ENCODE measurements around the gene GRM5. TPM values are rescaled to one million over a fixed set of nuclear protein-coding genes. Genes with fewer than 3 reads are reported as not detected.

Gene GRM5
- total RNA-seq, 2 experiments from 2014 or later, result not detected

- Mint-ChIP-seq H3K27me3 (no peaks in the 10 kb centered on the region), H3K27ac (no peak overlapping the region), H3K4me3 (no peak overlapping the region), H3K4me1 (no peaks in the 10 kb centered on the region), H3K36me3 (no peaks in the 10 kb centered on the region), H3K9me3 (ENCODE audit: low read depth) (no peaks in the 10 kb centered on the region)
- ATAC-seq, result no peak
- no peak for DNase-seq
- CTCF ChIA-PET, result no interaction called here
Measured at GRCh38 chr11:88629496-88629895, 436.3 kb downstream of the GRM5 start.

GRCh38 chr11:88626216-88626615 lies 439.6 kb downstream of the GRM5 start:
- no peak for DNase-seq
- Mint-ChIP-seq H3K9me3 (ENCODE audit: low read depth) (no peaks in the 10 kb centered on the region), H3K27me3 (no peaks in the 10 kb centered on the region), H3K4me1 (no peaks in the 10 kb centered on the region), H3K36me3 (no peaks in the 10 kb centered on the region), H3K4me3 (no peak overlapping the region), H3K27ac (no peak overlapping the region)
- CTCF ChIA-PET, result no interaction called here
- ATAC-seq, result no peak

DNA sequence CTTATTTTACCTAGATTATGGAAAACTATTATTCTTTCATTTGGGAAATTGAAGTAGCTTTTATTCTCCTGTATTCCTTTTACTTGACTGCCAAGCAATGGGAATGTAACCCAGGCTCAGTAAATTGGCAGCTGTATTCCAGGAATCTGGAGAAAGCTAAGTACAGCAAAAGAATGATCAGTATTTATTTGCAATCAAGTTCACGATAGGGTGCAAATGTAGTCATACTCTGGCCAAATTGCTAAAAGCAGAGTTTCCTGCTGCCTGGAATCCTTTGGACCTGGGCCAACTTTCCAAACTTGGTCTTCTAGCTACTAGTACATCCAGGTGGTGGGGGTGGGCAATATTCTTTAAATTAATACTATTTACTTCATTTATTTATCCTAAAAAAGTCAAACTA lies 442.3 kb downstream of the GRM5 start:
- Mint-ChIP-seq H3K27me3 (no peaks in the 10 kb centered on the region), H3K9me3 (ENCODE audit: low read depth) (no peaks in the 10 kb centered on the region), H3K4me1 (no peaks in the 10 kb centered on the region), H3K27ac (no peak overlapping the region), H3K36me3 (no peaks in the 10 kb centered on the region), H3K4me3 (no peak overlapping the region)
- CTCF ChIA-PET, result interaction anchor here (0.6 kb wide), 1 partner anchor 876 kb away, joined by 3 read pairs; no protein-coding TSS in a partner anchor
- ATAC-seq (no peak), DNase-seq (no peak)

DNA sequence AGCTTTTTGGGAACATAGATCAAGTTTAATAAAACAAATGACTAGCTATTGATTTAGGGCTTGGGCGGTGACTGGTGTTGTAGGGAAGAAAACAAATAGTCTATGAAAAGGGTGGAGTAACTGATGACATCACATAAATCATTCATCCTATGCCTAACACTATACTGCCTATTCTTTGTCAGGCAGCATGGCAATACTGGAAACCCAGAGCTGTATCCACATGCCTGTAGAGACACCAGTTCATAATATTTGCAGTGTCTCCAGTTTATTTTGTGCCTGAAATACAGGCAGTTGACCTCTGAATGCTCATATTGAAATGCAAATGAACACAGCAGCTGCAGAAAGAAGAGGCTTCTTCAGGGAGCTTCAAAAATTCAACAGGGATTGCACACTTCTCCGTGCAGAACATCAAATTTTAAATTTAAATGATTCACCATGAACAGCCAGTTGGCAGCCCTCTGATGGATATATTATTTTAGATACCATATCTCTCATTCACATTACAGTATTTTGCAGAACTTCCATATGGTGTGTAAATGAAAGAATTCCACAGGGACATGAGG lies 445.1 kb downstream of the GRM5 start:
- ATAC-seq (no peak), DNase-seq (no peak)
- H3K27ac Mint-ChIP-seq, result no peak overlapping the region
- H3K4me1 Mint-ChIP-seq, result no peaks in the 10 kb centered on the region
- H3K27me3 Mint-ChIP-seq, result no peaks in the 10 kb centered on the region
- H3K9me3 Mint-ChIP-seq (ENCODE audit: low read depth), result no peaks in the 10 kb centered on the region
- no peak overlapping the region for H3K4me3 Mint-ChIP-seq
- CTCF ChIA-PET, result no interaction called here
- no peaks in the 10 kb centered on the region for H3K36me3 Mint-ChIP-seq

DNA sequence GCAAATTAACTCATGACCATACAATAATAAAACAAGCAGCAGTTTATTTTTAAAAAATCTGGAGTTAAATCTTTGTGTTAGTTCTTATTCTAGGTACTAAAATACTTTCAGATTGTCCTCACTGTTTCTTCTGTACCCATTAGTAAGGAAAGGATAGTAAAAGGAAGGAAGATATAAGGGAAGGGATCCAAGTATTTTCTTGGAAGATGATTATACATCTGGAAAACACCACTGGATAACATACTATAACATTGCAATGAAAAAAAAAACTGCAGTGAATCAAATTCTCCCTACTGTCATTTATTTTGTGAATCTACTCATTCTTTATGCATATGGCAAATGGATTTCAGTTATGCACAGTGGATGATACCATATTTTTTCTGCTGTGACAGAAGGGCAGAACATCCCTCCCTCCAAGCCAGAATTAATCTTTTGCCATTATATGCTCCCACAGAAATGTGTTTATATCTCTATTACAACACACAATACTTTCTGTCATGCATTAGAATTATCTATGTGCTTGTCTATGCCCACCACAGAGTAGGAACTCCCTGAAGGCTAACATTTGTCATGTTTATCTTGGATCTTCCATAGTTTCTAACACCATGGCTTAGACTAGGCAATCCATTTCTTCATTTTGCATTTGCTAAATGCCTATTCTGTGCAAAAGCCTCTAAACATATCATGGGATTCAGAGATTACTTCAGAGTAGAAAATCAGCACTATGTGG lies 446.0 kb downstream of the GRM5 start:
- DNase-seq (no peak), ATAC-seq (no peak)
- no peak overlapping the region for H3K27ac Mint-ChIP-seq
- CTCF ChIA-PET, result no interaction called here
- no peaks in the 10 kb centered on the region for H3K4me1 Mint-ChIP-seq
- H3K27me3 Mint-ChIP-seq, result no peaks in the 10 kb centered on the region
- H3K36me3 Mint-ChIP-seq, result no peaks in the 10 kb centered on the region
- no peak overlapping the region for H3K4me3 Mint-ChIP-seq
- H3K9me3 Mint-ChIP-seq (ENCODE audit: low read depth), result no peaks in the 10 kb centered on the region

DNA sequence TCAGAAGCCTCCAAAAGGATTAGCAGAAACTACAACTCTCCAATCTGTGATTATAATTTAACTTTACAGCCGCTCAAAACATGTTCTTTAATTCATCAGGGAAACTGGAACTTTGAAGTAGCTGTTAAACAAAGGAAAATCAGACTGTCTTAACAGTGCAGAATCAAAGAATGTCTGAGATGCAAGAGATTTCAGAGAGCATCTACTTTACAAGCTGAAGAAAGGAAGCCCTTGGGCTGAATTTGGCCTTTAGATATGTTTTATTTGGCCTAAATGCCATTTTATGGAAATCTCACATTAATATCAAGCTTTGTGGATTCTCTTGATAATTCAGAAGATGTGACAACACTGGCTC lies 446.7 kb downstream of the GRM5 start:
- Mint-ChIP-seq H3K36me3 (no peaks in the 10 kb centered on the region), H3K9me3 (ENCODE audit: low read depth) (no peaks in the 10 kb centered on the region), H3K4me3 (no peak overlapping the region), H3K27ac (no peak overlapping the region), H3K27me3 (no peaks in the 10 kb centered on the region), H3K4me1 (no peaks in the 10 kb centered on the region)
- ATAC-seq, result no peak
- CTCF ChIA-PET, result no interaction called here
- no peak for DNase-seq

DNA sequence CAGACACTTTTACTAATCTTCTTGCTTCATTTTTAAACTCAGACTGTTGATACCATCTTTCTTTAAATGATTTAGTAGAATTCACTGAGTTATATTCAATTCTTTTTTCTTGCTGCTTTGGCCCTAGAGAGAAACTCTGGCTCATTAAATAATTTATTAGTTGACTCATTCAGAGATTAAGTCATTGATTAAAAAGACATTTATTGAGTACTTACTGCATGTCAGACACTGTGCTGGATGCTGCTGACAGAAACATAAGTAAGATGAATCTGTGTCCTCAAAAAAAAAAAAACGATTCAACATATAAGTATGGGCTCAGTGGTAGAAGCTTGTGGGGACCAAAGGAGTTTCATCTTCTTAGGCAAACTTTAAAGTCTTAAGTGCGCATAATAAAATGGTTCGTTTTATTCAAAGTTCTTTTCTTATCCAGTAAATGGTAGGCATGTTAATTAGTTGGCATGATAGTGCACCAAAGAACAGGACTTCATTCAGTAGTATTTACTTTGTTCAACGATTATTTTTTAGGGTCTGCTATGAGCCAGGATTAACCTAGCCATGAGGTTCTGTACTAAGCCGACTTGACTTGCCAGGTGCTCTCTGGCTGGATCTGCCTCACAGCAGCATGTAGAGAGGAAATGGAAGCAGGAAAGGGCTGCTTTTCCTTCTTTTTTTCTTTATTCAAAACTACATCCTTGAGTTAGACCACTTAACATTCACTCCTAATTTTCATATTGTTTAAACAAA lies 447.3 kb downstream of the GRM5 start:
- H3K9me3 Mint-ChIP-seq (ENCODE audit: low read depth), result no peaks in the 10 kb centered on the region
- no peaks in the 10 kb centered on the region for H3K4me1 Mint-ChIP-seq
- H3K4me3 Mint-ChIP-seq, result no peak overlapping the region
- DNase-seq, result no peak
- no peaks in the 10 kb centered on the region for H3K36me3 Mint-ChIP-seq
- H3K27ac Mint-ChIP-seq, result no peak overlapping the region
- no peaks in the 10 kb centered on the region for H3K27me3 Mint-ChIP-seq
- no peak for ATAC-seq
- CTCF ChIA-PET, result no interaction called here

GRCh38 chr11:88617226-88617625 lies 448.6 kb downstream of the GRM5 start:
- Mint-ChIP-seq H3K36me3 (no peaks in the 10 kb centered on the region), H3K27me3 (no peaks in the 10 kb centered on the region), H3K4me1 (no peaks in the 10 kb centered on the region), H3K9me3 (ENCODE audit: low read depth) (no peaks in the 10 kb centered on the region), H3K27ac (no peak overlapping the region), H3K4me3 (no peak overlapping the region)
- no peak for ATAC-seq
- CTCF ChIA-PET, result no interaction called here
- no peak for DNase-seq

DNA sequence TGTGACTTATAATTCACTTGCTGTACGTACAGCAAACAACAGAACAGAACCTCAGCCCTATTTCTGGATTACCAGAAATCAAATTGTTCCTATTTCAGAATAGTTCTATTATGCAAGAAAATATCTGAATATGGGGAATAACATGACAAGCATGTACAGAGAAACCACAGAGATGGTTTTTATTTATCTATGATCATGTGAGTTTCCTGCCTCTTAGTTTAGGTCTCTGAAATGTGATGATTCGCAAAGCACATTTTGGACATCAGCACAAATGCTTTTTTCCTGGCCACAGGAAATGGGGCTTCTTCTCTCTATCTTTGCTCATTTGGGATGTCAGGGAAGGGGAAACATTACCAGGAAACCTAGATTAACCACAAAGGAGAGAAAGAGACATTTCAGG lies 461.5 kb downstream of the GRM5 start:
- CTCF ChIA-PET, result no interaction called here
- Mint-ChIP-seq H3K4me3 (no peak overlapping the region), H3K27me3 (no peaks in the 10 kb centered on the region), H3K36me3 (no peaks in the 10 kb centered on the region), H3K9me3 (ENCODE audit: low read depth) (peaks cover 2% of the 10 kb centered on the region), H3K4me1 (no peaks in the 10 kb centered on the region), H3K27ac (no peak overlapping the region)
- ATAC-seq, result no peak
- DNase-seq, result no peak

DNA sequence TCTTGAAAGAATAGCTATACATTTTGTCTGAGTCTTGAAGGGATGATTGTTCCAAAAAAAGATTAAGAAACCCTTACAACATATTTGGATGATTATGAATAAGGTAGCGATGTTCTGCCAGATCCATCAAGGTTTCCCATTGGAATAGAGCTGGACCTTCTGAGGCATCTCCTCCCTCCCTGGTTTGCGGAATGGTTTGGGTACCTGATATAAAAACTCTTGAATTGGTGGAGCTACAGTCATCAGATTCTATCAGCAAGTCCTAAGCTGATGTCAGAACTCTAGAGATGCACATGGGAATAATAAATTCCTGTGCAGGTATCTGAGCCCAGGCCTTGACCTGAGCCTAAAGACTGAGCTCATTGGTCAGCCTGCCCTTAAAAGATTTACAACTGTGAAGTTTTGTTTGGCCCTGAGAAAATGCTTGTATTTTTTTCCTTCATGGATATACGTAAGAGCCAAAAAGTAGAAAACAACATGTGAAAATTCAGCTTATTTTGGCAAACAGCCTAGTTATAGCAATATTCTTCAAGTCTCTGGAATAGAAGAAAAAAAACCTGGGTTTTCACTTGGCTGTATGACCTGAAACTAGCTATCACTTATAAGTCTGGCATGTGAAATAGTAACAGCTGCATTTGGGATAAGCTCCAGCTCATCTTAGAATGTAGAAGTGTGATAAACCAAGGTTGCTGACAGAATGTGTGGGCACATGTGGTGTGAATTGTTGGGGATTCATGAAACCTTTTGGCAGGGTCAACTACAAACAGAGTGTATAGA lies 462.5 kb downstream of the GRM5 start:
- CTCF ChIA-PET, result no interaction called here
- Mint-ChIP-seq H3K4me1 (no peaks in the 10 kb centered on the region), H3K27ac (no peak overlapping the region), H3K9me3 (ENCODE audit: low read depth) (peaks cover 2% of the 10 kb centered on the region), H3K27me3 (no peaks in the 10 kb centered on the region), H3K36me3 (no peaks in the 10 kb centered on the region), H3K4me3 (no peak overlapping the region)
- DNase-seq (no peak), ATAC-seq (no peak)

- ATAC-seq, result no peak
- Mint-ChIP-seq H3K36me3 (no peaks in the 10 kb centered on the region), H3K4me1 (no peaks in the 10 kb centered on the region), H3K4me3 (no peak overlapping the region), H3K27ac (no peak overlapping the region), H3K9me3 (ENCODE audit: low read depth) (no peaks in the 10 kb centered on the region), H3K27me3 (no peaks in the 10 kb centered on the region)
- CTCF ChIA-PET, result no interaction called here
- no peak for DNase-seq
Measured at GRCh38 chr11:88597387-88597786, 468.4 kb downstream of the GRM5 start.

GRCh38 chr11:88596786-88597185 lies 469.0 kb downstream of the GRM5 start:
- H3K4me3 Mint-ChIP-seq, result no peak overlapping the region
- H3K27me3 Mint-ChIP-seq, result no peaks in the 10 kb centered on the region
- no peak overlapping the region for H3K27ac Mint-ChIP-seq
- no peak for ATAC-seq
- H3K36me3 Mint-ChIP-seq, result no peaks in the 10 kb centered on the region
- no peaks in the 10 kb centered on the region for H3K4me1 Mint-ChIP-seq
- CTCF ChIA-PET, result no interaction called here
- no peak for DNase-seq
- no peaks in the 10 kb centered on the region for H3K9me3 Mint-ChIP-seq (ENCODE audit: low read depth)

GRCh38 chr11:88594274-88594950 lies 471.4 kb downstream of the GRM5 start:
- CTCF ChIA-PET, result no interaction called here
- Mint-ChIP-seq H3K27me3 (no peaks in the 10 kb centered on the region), H3K9me3 (ENCODE audit: low read depth) (no peaks in the 10 kb centered on the region), H3K4me1 (no peaks in the 10 kb centered on the region), H3K4me3 (no peak overlapping the region), H3K36me3 (no peaks in the 10 kb centered on the region), H3K27ac (no peak overlapping the region)
- ATAC-seq, result no peak
- DNase-seq, result no peak
